ENCODE results near the gene SLC25A40.
"Not testable (repeated sequence)": the region's sequence is repeated elsewhere in the genome, so short reads cannot be mapped to it uniquely, and the experiment has no call there.

DNA sequence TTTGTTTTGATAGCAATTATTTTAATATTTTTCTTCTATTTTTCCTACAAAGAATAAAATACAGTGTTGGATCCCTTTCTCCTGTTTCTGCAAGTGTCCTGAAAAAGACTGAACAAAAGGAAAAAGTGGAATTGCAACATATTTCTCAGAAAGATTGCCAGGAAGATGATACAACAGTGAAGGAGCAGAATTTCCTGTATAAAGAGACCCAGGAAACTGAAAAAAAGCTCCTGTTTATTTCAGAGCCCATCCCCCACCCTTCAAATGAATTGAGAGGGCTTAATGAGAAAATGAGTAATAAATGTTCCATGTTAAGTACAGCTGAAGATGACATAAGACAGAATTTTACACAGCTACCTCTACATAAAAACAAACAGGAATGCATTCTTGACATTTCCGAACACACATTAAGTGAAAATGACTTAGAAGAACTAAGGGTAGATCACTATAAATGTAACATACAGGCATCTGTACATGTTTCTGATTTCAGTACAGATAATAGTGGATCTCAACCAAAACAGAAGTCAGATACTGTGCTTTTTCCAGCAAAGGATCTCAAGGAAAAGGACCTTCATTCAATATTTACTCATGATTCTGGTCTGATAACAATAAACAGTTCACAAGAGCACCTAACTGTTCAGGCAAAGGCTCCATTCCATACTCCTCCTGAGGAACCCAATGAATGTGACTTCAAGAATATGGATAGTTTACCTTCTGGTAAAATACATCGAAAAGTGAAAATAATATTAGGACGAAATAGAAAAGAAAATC, 31.2 kb upstream of the SLC25A40 start:
- TF ChIP-seq, protein P1, sequence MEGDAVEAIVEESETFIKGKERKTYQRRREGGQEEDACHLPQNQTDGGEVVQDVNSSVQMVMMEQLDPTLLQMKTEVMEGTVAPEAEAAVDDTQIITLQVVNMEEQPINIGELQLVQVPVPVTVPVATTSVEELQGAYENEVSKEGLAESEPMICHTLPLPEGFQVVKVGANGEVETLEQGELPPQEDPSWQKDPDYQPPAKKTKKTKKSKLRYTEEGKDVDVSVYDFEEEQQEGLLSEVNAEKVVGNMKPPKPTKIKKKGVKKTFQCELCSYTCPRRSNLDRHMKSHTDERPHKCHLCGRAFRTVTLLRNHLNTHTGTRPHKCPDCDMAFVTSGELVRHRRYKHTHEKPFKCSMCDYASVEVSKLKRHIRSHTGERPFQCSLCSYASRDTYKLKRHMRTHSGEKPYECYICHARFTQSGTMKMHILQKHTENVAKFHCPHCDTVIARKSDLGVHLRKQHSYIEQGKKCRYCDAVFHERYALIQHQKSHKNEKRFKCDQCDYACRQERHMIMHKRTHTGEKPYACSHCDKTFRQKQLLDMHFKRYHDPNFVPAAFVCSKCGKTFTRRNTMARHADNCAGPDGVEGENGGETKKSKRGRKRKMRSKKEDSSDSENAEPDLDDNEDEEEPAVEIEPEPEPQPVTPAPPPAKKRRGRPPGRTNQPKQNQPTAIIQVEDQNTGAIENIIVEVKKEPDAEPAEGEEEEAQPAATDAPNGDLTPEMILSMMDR (IDR thresholded peaks at IDR 0.05) = not testable (repeated sequence)
- TF ChIP-seq POLR2A (IDR thresholded peaks at IDR 0.05) = not testable (repeated sequence)
